Anterior cingulate cortex (tissue), 58 donors: ENCODE results near the gene RSPH4A.
"Not testable (repeated sequence)": the region's sequence is repeated elsewhere in the genome, so short reads cannot be mapped to it uniquely, and the experiment has no call there.

Experiments used
- DNase-seq, 58 donors: peaks; one replicate each; lab custom pipeline; 2025; lab: John Stamatoyannopoulos, UW

The RSPH4A gene

GRCh38 chr6:116615937-116616736, at the start of gene RSPH4A:
Gene RSPH4A, plus strand, starts transcription at chr6:116616479. Its CDS starts 145 bp downstream, at chr6:116616624.
- DNase-seq: peak; percentile 8 to 95 (median 82)

DNA sequence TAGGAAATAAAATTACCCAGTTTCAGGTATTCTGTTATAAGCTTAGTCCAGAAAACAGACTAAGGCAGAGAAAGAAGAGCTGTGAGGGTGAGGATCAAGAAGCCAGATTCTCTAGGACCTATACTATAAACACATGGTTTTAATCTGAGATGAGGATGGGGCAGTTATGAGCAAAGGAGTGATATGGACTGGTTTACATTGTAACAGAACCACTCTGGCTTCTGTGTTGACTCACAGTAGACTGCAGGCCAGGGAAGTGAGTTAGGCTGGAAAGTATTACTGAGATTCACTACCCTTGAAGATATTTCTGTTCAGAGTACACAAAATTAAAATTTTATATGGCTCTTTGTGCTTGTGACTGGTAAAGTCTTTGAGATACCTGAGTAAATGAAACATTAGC, 48.2 kb upstream of the RSPH4A start:
- DNase-seq: no peak

GRCh38 chr6:116568821-116569755, 47.2 kb upstream of the RSPH4A start:
- DNase-seq: no peak

DNA sequence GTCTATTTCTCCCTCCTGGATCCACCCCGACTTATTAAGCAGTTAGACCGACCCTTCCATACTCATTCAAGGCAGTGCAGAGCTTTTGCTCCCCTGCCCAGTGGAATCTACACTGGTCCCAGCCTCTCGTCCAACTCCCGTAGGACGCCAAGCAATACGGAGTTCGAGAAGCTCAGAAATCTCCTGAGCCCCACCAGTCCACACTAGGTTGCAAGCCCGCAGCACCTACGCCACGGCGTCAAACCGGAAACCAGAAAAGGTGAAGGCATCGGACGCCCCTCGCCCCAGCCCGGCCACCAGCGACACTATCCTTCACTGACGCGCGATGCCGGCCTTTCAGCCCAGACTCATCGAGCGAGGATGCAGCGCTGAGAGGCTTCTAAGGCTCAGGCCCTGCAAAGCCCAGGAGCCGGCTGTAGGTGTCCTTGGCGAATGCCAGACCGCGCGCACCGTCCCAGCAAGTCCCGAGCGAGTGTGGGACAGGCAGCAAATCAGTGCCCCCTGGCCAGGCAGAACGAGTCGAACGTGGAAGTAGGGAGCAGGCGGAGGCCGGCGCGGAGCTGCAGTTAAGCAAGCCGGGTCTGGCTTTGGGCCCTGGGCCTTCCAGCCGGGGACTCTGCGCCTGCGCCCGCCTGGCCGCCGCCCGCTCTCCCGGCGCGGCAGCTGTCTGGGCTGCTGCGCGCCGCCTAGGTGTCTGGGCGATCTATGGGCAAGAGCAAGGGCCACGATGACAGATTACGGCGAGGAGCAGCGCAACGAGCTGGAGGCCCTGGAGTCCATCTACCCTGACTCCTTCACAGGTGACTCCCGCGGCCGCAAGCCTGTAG, 45.2 kb upstream of the RSPH4A start, which contains the start of gene RWDD1:
TSS of gene RWDD1 (plus strand) at position 649 of the 827 bp plus-strand sequence. CDS start at position 728, 79 bp downstream.
- DNase-seq: peak; percentile 88 to 100 (median 98)

DNA sequence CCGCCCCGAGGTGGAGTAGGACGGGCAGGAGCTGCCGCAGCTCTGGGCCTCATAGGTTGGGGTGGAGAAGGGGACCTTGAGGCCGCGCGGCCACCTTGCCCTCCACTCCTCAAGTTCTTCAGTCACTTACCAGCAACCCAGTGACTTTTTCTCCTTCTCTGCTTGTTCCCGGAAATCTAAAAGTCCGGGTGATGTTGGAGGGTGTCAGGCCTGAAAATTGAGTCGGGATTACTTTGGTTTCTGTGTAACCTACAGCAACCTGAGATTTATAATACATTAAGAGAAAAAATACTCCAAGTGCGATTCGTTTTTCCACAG, 44.6 kb upstream of the RSPH4A start:
- DNase-seq: no peak

- DNase-seq: peak in 1 of 58 donors; percentile 11
These were observed 44.1 kb upstream of the RSPH4A start for GRCh38 chr6:116572162-116572561.

- no peak for DNase-seq
These were observed 41.1 kb upstream of the RSPH4A start for GRCh38 chr6:116575227-116575626.

- no peak for DNase-seq
These were observed 38.8 kb upstream of the RSPH4A start for GRCh38 chr6:116577486-116577885.

- DNase-seq: no peak
These were observed 37.9 kb upstream of the RSPH4A start for GRCh38 chr6:116578335-116578734.

DNA sequence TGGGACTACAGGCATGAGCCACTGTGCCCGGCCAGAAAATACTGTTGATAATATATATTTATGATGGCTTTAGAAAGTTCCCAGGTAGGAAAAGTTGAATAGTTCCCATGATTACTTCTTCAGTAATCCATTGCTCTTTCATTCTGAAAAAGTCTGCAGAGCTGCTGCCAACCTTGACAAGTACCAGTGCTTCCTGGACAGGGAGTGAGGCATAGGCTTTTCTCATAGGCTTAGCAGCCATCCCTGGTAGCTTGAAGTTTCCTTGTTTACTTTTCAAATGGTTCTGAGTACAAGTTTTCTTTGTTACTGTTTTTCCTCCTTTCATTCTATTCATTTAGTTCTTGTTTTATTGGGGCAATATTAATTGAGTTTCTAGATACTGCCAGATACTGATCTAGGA, 37.1 kb upstream of the RSPH4A start:
- no peak for DNase-seq

DNA sequence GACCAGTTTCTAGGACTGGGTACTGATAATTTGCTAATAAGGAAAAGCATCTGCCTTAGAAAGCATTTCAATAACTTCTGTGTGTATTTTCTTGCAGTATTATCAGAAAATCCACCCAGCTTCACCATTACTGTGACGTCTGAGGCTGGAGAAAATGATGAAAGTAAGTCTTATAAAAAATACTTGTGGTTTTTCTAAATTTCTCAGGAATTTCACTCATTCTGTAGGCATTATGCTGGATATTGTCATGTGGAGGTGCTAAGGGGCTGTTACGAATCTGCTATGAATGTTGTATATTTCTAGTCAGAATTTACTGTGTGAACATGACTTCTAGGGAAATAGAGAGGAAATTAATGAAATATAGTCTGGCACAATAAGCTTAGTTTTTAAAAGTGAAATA, 36.1 kb upstream of the RSPH4A start:
- DNase-seq: no peak

DNA sequence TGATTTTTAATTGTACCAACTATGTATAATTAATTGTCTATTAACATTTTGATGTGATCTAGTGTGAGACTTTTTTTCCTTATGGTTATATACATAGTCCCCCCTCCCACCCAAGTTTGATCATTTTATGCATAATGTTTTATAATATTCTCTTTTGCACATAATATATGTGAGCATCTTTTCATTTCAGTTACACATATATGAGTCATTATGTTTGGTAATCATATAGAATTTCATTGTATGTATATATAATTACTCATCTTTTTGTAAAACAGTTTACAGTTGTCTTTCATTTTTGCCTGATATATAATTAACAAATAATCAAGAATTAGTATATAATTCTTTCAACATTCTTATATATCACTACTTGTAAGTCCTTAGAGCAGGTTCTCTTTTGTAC, 30.0 kb upstream of the RSPH4A start:
- DNase-seq: no peak

DNA sequence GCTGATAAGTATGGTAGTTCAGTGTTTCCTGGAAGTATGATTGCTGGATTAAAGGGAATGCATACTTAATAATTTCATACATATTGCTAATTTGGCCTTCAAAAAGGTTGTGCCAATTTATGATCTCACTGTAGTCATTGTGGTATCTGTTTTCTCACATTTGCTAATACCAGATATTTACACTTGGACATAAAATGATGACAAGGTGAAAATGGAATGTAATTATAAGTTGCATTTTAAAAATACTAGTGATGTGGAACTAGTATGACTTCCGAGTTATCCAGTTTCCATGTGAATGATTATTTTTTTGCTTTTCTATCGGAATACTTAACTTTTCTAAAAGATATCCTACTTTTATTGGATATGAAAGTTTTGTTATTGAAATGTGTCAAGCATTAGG, 29.5 kb upstream of the RSPH4A start:
- DNase-seq: no peak

GRCh38 chr6:116595247-116595646, 21.0 kb upstream of the RSPH4A start:
- no peak for DNase-seq

DNA sequence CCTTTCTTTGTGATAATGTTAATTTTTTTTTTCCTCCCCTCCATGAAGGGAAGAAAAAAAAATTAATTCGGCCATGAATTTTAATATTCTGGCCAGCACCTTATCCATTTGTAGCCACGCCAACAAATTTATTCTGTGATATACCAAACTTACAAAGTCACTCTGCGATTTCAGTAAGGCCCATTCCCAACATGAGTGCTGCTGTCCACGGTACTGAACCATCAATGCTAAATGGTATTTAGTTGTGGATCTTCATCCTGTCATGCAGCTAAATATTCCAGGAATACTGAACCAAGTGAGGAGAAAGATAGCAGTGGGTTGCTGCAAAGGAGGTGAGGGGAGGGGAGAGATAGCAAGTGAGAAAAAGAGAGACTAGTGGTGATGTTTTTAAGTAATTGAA, 19.5 kb upstream of the RSPH4A start:
- DNase-seq: no peak

GRCh38 chr6:116603916-116604315, 12.4 kb upstream of the RSPH4A start:
- not testable (repeated sequence) for DNase-seq

- not testable (repeated sequence) for DNase-seq
These were observed 11.4 kb upstream of the RSPH4A start for GRCh38 chr6:116604868-116605267.

GRCh38 chr6:116605935-116606334, 10.3 kb upstream of the RSPH4A start:
- DNase-seq: no peak

GRCh38 chr6:116611056-116611455, 5.2 kb upstream of the RSPH4A start:
- no peak for DNase-seq

DNA sequence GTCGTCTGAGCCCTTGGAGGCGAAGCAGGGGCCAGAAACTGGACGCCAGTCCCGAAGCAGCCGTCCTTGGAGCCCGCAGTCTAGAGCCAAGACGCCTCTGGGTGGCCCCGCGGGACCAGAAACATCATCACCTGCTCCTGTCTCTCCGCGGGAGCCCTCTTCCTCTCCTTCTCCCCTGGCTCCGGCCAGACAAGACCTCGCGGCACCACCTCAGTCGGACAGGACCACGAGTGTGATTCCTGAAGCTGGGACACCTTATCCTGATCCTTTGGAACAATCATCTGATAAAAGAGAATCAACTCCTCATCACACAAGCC, 416 bp downstream of the RSPH4A start:
- DNase-seq: peak in 12 of 58 donors; percentile 1 to 45 (median 30)
